Iris pigment epithelial cell (primary cell): ENCODE results near the gene FNDC3B.
A peak's percentile ranks its signal among the peaks of the same experiment; 100 is the strongest.

ENCODE experiments used
- DNase-seq: peaks from one replicate; pipeline ENCODE4 v3.0.0-alpha.2; 2011; ENCODE audit warnings: low read depth

The FNDC3B gene

GRCh38 chr3:172137287-172138192 is 98.2 kb downstream of the FNDC3B start:
- peak; percentile 49 for DNase-seq

GRCh38 chr3:172138193-172138537 is 98.8 kb downstream of the FNDC3B start:
- no peak for DNase-seq

- DNase-seq, result peak; percentile 57
Observed at GRCh38 chr3:172138792-172139507, 99.6 kb downstream of the FNDC3B start.

GRCh38 chr3:172139528-172140276 is 100.3 kb downstream of the FNDC3B start:
- no peak for DNase-seq

- DNase-seq, result peak; percentile 99
Observed at GRCh38 chr3:172140499-172141391, 101.4 kb downstream of the FNDC3B start.

GRCh38 chr3:172142051-172142863 is 102.9 kb downstream of the FNDC3B start:
- peak; percentile 96 for DNase-seq

- DNase-seq, result no peak
Observed at GRCh38 chr3:172142864-172143451, 103.6 kb downstream of the FNDC3B start.

- no peak for DNase-seq
Observed at GRCh38 chr3:172143739-172144497, 104.5 kb downstream of the FNDC3B start.

- DNase-seq, result no peak
Observed at GRCh38 chr3:172144601-172145000, 105.2 kb downstream of the FNDC3B start.

- DNase-seq, result no peak
Observed at GRCh38 chr3:172145031-172145686, 105.8 kb downstream of the FNDC3B start.

GRCh38 chr3:172146349-172146748 is 107.0 kb downstream of the FNDC3B start:
- DNase-seq, result no peak

- DNase-seq, result no peak
Observed at GRCh38 chr3:172147113-172147818, 107.9 kb downstream of the FNDC3B start.

GRCh38 chr3:172148241-172148640 is 108.9 kb downstream of the FNDC3B start:
- DNase-seq, result peak; percentile 54

- no peak for DNase-seq
Observed at GRCh38 chr3:172148702-172149565, 109.6 kb downstream of the FNDC3B start.

- no peak for DNase-seq
Observed at GRCh38 chr3:172150268-172150667, 110.9 kb downstream of the FNDC3B start.

GRCh38 chr3:172150913-172151650 is 111.7 kb downstream of the FNDC3B start:
- no peak for DNase-seq
